Measurements from ENCODE around the gene ACSF2.

GRCh38 chr17:50412188-50412732 lies 13.8 kb upstream of the ACSF2 start:
- TF ChIP-seq TCF4 (CRISPR knock-in tag; IDR thresholded peaks at IDR 0.05; ENCODE audit: borderline replicate concordance): no peak
- TF ChIP-seq ZC3H10 (CRISPR knock-in tag; IDR thresholded peaks at IDR 0.05): no peak
- TF ChIP-seq PATZ1 (CRISPR knock-in tag; IDR thresholded peaks at IDR 0.05; ENCODE audit: borderline replicate concordance): no peak
- TF ChIP-seq GLIS3 (CRISPR knock-in tag; IDR thresholded peaks at IDR 0.05): no peak
- TF ChIP-seq OSR1 (CRISPR knock-in tag; IDR thresholded peaks at IDR 0.05): no peak

Data from SK-N-SH treated with all-trans-retinoic acid at 6 μM for 48 hours (cell line).